Aorta (tissue), 5 donors: ENCODE measurements around the gene MIAT. TPM values are rescaled to one million over a fixed set of nuclear protein-coding genes. Genes with fewer than 3 reads are reported as not detected.

ENCODE experiments used
- ATAC-seq: fragments of 200-7000 bp; cut with Tn5 transposase; one replicate; pipeline ENCODE4 v1.9.1; 2022; ENCODE audit warnings: moderate library complexity; ENCODE audit not compliant: low FRiP score
- DNase-seq, 2 donors: peaks; one replicate each; pipeline ENCODE4 v3.0.0-alpha.2; 2020
- H3K27ac ChIP-seq, 2 donors: one replicate each; pipeline ENCODE4 v1.5.1; 2013; ENCODE audit warnings: low read length in 2 of 2, mild to moderate bottlenecking in 2 of 2, moderate library complexity in 2 of 2, control low read depth in 1 of 2, inconsistent platforms in 1 of 2, low read depth in 1 of 2
- H3K27me3 ChIP-seq, 2 donors: one replicate each; pipeline ENCODE4 v1.6.1; 2013; ENCODE audit warnings: control low read depth in 1 of 2, low read length in 1 of 2, mild to moderate bottlenecking in 1 of 2, moderate library complexity in 1 of 2; ENCODE audit not compliant: insufficient read depth in 2 of 2, control insufficient read depth in 1 of 2
- H3K36me3 ChIP-seq, 2 donors: one replicate each; pipeline ENCODE4 v1.6.1; 2013; ENCODE audit warnings: control low read depth in 1 of 2, low read length in 1 of 2, mild to moderate bottlenecking in 1 of 2; ENCODE audit not compliant: insufficient read depth in 2 of 2, control insufficient read depth in 1 of 2
- H3K4me1 ChIP-seq, 2 donors: one replicate each; pipeline ENCODE4 v1.6.1; 2013; ENCODE audit warnings: low read length in 2 of 2, control low read depth in 1 of 2, mild to moderate bottlenecking in 1 of 2, moderate library complexity in 1 of 2; ENCODE audit not compliant: insufficient read depth in 2 of 2, control insufficient read depth in 1 of 2
- H3K4me3 ChIP-seq, 2 donors: one replicate each; pipeline ENCODE4 v1.5.1; 2013; ENCODE audit warnings: low read length in 2 of 2, control low read depth in 1 of 2, mild to moderate bottlenecking in 1 of 2
- H3K9me3 ChIP-seq: one replicate; pipeline ENCODE4 v1.6.1; 2013; ENCODE audit warnings: mild to moderate bottlenecking, low read length; ENCODE audit not compliant: control insufficient read depth
- WGBS, 2 donors: extraction: QIAGEN DNeasy Blood & Tissue Kit; methylation state at CpG; one replicate each; pipeline ENCODE4 v1.1.7; 2013; 5-methylcytosine and 5-hydroxymethylcytosine counted together
- intact Hi-C, 2 donors: fragments of 100-400 bp; cut with DNase I; formaldehyde crosslinking; loops; one replicate each; pipeline versions ENCODE4 v1.14.2 to v1.15.0; 2022
- polyA plus RNA-seq, 2 donors: library from polyadenylated mRNA; stranded (reverse); fragments of 200-250 nt; gene quantifications; one replicate each; pipeline ENCODE4 v1.2.3, GENCODE V29; 2013
- total RNA-seq, 2 donors: library from RNA; stranded (reverse); fragmentation: NEBNext Ultra II Directional; extraction: Animal tissue kit (Norgen Biotek cat#: 25700); gene quantifications; one replicate each; pipeline ENCODE4 v1.2.1, GENCODE V29; 2021
- donor health status: healthy with polysubstance abuse.
- donor health status: Bipolar disorder and iron deficiency.
- donor health status: DM: no; HTN: no; CAD: no.
- donor health status: DM: no; HTN: no; CAD: no.
- donor health status: DM: yes; HTN: yes; CAD: no.

Gene MIAT
- total and polyA plus RNA-seq, 4 donors, result 0.28 to 5.0 (median 1.6) TPM; not detected in 1

DNA sequence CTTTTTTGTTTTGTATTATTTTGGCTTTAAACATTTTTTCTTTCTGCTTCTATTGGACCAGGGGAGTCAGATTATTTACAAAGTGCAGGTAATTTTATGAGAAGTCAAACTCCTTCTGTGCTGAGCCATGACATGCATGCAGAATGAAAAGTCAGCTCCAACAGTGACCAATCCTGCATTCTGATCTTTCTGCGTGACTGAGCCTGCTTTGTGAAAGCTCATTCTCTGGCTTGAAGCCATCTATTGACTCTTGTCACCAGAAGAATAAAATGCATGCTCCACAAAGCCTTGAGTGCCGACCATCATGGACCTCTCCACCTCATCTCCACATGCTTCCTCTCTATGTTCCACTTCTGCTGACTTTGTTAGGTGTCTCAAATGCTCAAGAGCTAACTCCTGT, 50.2 kb downstream of the MIAT start:
- peaks cover 1% of the 10 kb centered on the region for H3K9me3 ChIP-seq
- 93 to 95% methylated on average over 2 of the region's 2 CpGs for WGBS, 2 donors
- ATAC-seq (no peak), DNase-seq (no peak)
- no peaks in the 10 kb centered on the region for H3K27me3 ChIP-seq
- peaks cover 2 to 3% of the 10 kb centered on the region in 2 donors for H3K36me3 ChIP-seq
- intact Hi-C loops, result no loop called here
- H3K27ac ChIP-seq, result no peak overlapping the region
- H3K4me1 ChIP-seq, result peaks cover 0 to 2% of the 10 kb centered on the region in 2 donors
- H3K4me3 ChIP-seq, result no peak overlapping the region

DNA sequence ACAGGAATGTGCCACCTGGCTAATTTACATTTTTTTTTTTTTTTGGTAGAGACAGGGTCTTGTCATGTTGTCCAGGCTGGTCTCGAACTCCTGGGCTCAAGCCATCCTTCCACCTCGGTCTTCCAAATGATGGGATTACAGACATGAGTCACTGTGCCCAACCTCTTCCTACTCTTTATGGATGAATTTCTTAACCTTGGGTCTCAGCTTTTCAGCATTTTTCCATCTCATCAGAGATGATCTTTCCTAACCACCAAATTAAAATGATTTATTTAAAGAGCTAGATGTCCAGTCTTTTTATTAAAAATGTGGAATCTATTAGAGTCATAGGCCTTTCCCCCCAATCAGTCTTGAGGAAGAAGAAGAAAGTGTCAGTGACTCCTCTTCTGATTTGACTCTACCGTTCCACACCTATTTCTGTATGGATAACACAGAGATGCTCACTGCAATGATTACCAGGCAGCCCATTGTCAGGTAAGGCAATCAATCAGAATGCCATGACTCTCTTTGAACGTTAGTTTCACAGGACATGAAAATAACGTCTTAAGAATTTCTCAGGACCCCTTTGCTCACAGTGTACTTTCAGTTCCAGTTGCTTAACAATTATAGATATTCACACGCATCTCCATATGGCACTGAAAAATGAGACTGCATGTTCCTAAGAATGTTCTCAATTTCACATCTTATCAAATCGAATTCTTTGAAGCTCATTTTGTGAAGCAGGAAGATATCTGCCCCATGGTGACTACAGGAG, 51.0 kb downstream of the MIAT start:
- Histone ChIP-seq H3K27me3 (no peaks in the 10 kb centered on the region), H3K4me3 (no peak overlapping the region), H3K27ac (no peak overlapping the region), H3K36me3 (no peaks in the 10 kb centered on the region), H3K9me3 (peaks cover 1% of the 10 kb centered on the region), H3K4me1 (peaks cover 0 to 2% of the 10 kb centered on the region in 2 donors)
- DNase-seq (no peak), ATAC-seq (no peak)
- 77 to 79% methylated on average over 7 of the region's 7 CpGs for WGBS, 2 donors
- intact Hi-C loops, result no loop called here

DNA sequence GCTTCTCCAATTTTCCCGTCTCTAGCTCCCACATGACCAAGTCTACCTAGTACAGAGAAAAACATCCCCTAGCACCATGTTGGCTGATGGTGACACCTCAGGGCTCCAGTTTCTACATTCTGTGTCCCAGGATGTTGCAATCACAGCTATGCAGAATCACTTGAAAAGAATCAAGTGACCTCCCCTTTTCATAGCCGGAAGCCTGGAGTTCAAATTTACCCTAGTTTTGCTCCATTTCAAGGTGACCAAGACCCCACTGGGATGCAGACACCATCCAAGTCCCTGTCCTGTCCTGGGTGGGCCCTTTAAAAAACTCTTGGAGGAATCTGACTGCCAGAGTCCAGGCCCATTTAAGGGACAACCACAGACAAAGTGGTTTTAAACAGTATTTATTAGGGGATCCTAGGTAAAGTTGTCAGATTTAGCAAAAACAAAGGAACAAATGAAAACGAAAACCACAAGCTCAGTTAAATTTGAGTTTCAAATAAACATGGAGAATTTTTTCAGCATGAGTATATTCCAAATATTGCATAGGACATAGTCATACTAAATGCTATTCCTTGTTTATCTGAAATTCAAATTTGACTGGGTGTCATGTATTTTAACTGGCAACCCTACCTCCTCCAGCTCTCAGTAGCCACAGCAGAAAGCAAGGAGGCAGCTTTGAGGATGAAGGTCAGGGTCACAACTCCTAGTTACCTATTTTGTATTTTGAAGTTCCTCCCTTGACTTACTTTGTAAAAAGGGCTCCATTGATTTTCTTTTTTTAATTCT, 52.4 kb downstream of the MIAT start:
- Histone ChIP-seq H3K27ac (no peak overlapping the region), H3K9me3 (peaks cover 1% of the 10 kb centered on the region), H3K27me3 (no peaks in the 10 kb centered on the region), H3K36me3 (no peaks in the 10 kb centered on the region), H3K4me1 (peaks cover 0 to 1% of the 10 kb centered on the region in 2 donors), H3K4me3 (no peak overlapping the region)
- WGBS, 2 donors, result 61 to 68% methylated on average over 3 of the region's 3 CpGs
- ATAC-seq (no peak), DNase-seq (no peak)
- intact Hi-C loops, result no loop called here

DNA sequence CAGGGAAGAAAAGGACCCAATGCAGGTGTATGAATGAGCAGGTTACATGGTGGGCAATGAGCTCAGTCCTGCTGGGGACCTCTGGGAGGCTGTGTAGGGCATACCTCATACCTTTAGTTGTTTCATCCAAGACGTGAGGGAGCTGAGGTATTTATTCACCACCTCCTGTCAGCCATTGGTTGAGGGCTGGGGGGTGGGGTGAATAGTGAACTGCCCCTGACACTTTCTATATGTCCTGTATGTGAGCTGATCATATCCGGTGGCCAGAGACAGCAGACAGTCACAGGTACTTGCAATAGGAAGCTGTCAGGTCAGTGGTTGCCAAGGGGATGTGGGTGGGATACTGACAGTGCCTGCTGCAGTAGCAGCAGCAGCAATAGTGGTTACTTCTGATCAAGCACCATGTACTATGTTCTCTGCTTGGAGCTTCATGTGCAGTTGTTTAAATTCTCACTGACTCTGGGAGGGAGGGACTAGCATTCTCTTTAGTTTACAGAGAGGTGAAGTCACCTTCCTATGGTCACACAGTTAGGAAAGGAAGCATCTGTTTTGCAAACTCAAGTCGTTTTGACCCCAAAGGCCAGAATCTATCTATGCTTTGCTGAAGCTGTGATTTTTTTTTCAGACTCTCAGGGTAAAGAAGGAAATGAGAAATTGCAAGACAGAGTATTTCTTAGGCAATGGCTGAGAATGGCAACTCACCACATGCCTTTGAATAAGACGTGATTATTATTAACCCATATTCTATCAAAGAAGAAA, 54.0 kb downstream of the MIAT start:
- DNase-seq, result no peak
- ATAC-seq, result no peak
- Histone ChIP-seq H3K27ac (no peak overlapping the region), H3K36me3 (no peaks in the 10 kb centered on the region), H3K9me3 (peaks cover 1% of the 10 kb centered on the region), H3K27me3 (no peaks in the 10 kb centered on the region), H3K4me1 (peaks cover 0 to 1% of the 10 kb centered on the region in 2 donors), H3K4me3 (no peak overlapping the region)
- WGBS, 2 donors, result 77 to 79% methylated on average over 4 of the region's 4 CpGs
- intact Hi-C loops, result no loop called here

GRCh38 chr22:26712158-26712557, 54.8 kb downstream of the MIAT start:
- intact Hi-C loops, result no loop called here
- Histone ChIP-seq H3K27me3 (no peaks in the 10 kb centered on the region), H3K4me3 (no peak overlapping the region), H3K9me3 (no peaks in the 10 kb centered on the region), H3K27ac (no peak overlapping the region), H3K4me1 (peaks cover 0 to 1% of the 10 kb centered on the region in 2 donors), H3K36me3 (no peaks in the 10 kb centered on the region)
- ATAC-seq (no peak), DNase-seq (no peak)
- WGBS, 2 donors, result 78 to 83% methylated on average over 8 of the region's 8 CpGs

DNA sequence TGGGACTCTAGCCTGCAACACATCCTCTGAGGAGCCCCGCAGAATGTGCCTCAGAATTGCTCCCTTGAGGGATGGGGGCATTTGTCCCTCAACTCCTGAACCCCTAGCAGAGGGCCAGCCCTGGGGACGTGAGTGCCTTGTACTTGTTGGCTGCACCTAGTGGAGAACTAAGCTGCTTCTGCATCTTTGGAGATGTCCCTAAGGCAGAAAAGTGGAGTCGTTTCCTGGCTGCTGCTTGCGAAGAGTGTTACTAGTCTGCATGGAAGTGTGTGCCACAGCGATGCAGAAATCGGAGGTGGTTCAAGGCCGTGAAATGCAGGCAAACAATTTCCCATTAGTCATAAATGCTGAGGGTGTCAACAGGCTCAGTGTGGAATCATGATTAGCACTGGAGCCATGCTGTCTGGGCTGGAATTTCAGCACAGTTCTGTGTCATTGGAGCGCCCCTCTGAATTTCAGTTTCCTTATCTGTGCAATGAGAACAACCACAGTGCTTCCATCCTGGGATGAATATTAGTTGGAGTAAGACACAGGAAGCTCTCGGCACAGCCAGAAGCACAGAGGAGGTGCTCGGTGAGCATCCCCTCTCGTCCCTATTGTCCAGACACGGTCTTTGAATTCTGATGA, 56.5 kb downstream of the MIAT start:
- WGBS, 2 donors, result 37 to 50% methylated on average over 12 of the region's 12 CpGs
- intact Hi-C loops, result no loop called here
- H3K4me1 ChIP-seq, result peaks cover 0 to 3% of the 10 kb centered on the region in 2 donors
- H3K27me3 ChIP-seq, result no peaks in the 10 kb centered on the region
- no peak overlapping the region for H3K4me3 ChIP-seq
- DNase-seq, result no peak
- ATAC-seq, result peak; percentile 51
- no peaks in the 10 kb centered on the region for H3K9me3 ChIP-seq
- H3K36me3 ChIP-seq, result no peaks in the 10 kb centered on the region
- H3K27ac ChIP-seq, result no peak overlapping the region

- intact Hi-C loops, result no loop called here
- H3K36me3 ChIP-seq, result no peaks in the 10 kb centered on the region
- H3K27me3 ChIP-seq, result no peaks in the 10 kb centered on the region
- no peak overlapping the region for H3K27ac ChIP-seq
- H3K9me3 ChIP-seq, result no peaks in the 10 kb centered on the region
- H3K4me3 ChIP-seq, result no peak overlapping the region
- ATAC-seq, result no peak
- H3K4me1 ChIP-seq, result peaks cover 0 to 3% of the 10 kb centered on the region in 2 donors
- DNase-seq, result no peak
- 94 to 95% methylated on average over 11 of the region's 11 CpGs for WGBS, 2 donors
Measured at GRCh38 chr22:26714971-26715370, 57.6 kb downstream of the MIAT start.

GRCh38 chr22:26715392-26715936, 58.1 kb downstream of the MIAT start:
- DNase-seq (no peak), ATAC-seq (no peak)
- no peaks in the 10 kb centered on the region for H3K27me3 ChIP-seq
- peaks cover 0 to 3% of the 10 kb centered on the region in 2 donors for H3K4me1 ChIP-seq
- intact Hi-C loops, result no loop called here
- no peaks in the 10 kb centered on the region for H3K36me3 ChIP-seq
- no peak overlapping the region for H3K27ac ChIP-seq
- WGBS, 2 donors, result 93 to 96% methylated on average over 6 of the region's 6 CpGs
- no peaks in the 10 kb centered on the region for H3K9me3 ChIP-seq
- no peak overlapping the region for H3K4me3 ChIP-seq
